Measurements from ENCODE around the gene GLB1L2. TPM values are rescaled to one million over a fixed set of nuclear protein-coding genes. Genes with fewer than 3 reads are reported as not detected.
"Not testable (repeated sequence)": the region's sequence is repeated elsewhere in the genome, so short reads cannot be mapped to it uniquely, and the experiment has no call there.

The GLB1L2 gene
- polyA plus RNA-seq, 6 donors from 2014 or later, result 0.09 to 0.25 (median 0.19) TPM; not detected in 3

- Mint-ChIP-seq H3K36me3 (no peaks in the 10 kb centered on the region), H3K4me3 (peak overlapping the region in 4 of 8 donors; percentile 4 to 79 (median 46)), H3K4me1 (peaks cover 4 to 18% (median 6%) of the 10 kb centered on the region in 3 donors), H3K9me3 (no peaks in the 10 kb centered on the region), H3K27me3 (peaks cover 29 to 59% (median 40%) of the 10 kb centered on the region in 3 donors), H3K27ac (no peak overlapping the region)
- ATAC-seq (ENCODE audit: low read depth in 2 of 2), result no peak
- DNase-seq, result no peak
Measured at GRCh38 chr11:134333946-134334345, 2.2 kb downstream of the GLB1L2 start.

- Mint-ChIP-seq H3K4me1 (peaks cover 4 to 18% (median 6%) of the 10 kb centered on the region in 3 donors), H3K9me3 (no peaks in the 10 kb centered on the region), H3K4me3 (no peak overlapping the region), H3K36me3 (no peaks in the 10 kb centered on the region), H3K27ac (no peak overlapping the region), H3K27me3 (peaks cover 29 to 54% (median 40%) of the 10 kb centered on the region in 3 donors)
- ATAC-seq (ENCODE audit: low read depth in 2 of 2), result no peak
- no peak for DNase-seq
Measured at GRCh38 chr11:134334796-134335571, 3.2 kb downstream of the GLB1L2 start.

GRCh38 chr11:134337051-134337450 lies 5.3 kb downstream of the GLB1L2 start:
- Mint-ChIP-seq H3K27me3 (peaks cover 16 to 38% (median 31%) of the 10 kb centered on the region in 3 donors), H3K27ac (peak overlapping the region in 1 of 6 donors; percentile 57), H3K4me1 (peaks cover 0 to 7% (median 6%) of the 10 kb centered on the region in 3 donors), H3K36me3 (no peaks in the 10 kb centered on the region), H3K4me3 (peak overlapping the region in 1 of 8 donors; percentile 20), H3K9me3 (no peaks in the 10 kb centered on the region)
- no peak for ATAC-seq (ENCODE audit: low read depth in 2 of 2)
- no peak for DNase-seq

GRCh38 chr11:134338068-134338467 lies 6.3 kb downstream of the GLB1L2 start:
- no peaks in the 10 kb centered on the region for H3K36me3 Mint-ChIP-seq
- ATAC-seq (ENCODE audit: low read depth in 2 of 2), result no peak
- H3K27me3 Mint-ChIP-seq, result peaks cover 9 to 30% (median 23%) of the 10 kb centered on the region in 3 donors
- DNase-seq, result no peak
- no peak overlapping the region for H3K4me3 Mint-ChIP-seq
- H3K4me1 Mint-ChIP-seq, result no peaks in the 10 kb centered on the region
- H3K9me3 Mint-ChIP-seq, result no peaks in the 10 kb centered on the region
- no peak overlapping the region for H3K27ac Mint-ChIP-seq

GRCh38 chr11:134338654-134339053 lies 6.9 kb downstream of the GLB1L2 start:
- no peak for ATAC-seq (ENCODE audit: low read depth in 2 of 2)
- Mint-ChIP-seq H3K4me3 (no peak overlapping the region), H3K27ac (peak overlapping the region in 1 of 6 donors; percentile 66), H3K9me3 (no peaks in the 10 kb centered on the region), H3K4me1 (no peaks in the 10 kb centered on the region), H3K27me3 (peaks cover 6 to 24% (median 22%) of the 10 kb centered on the region in 3 donors), H3K36me3 (no peaks in the 10 kb centered on the region)
- no peak for DNase-seq

GRCh38 chr11:134339756-134340155 lies 8.0 kb downstream of the GLB1L2 start:
- DNase-seq, result no peak
- Mint-ChIP-seq H3K9me3 (no peaks in the 10 kb centered on the region), H3K27me3 (peaks cover 0 to 18% (median 14%) of the 10 kb centered on the region in 3 donors), H3K4me1 (no peaks in the 10 kb centered on the region), H3K4me3 (no peak overlapping the region), H3K27ac (peak overlapping the region in 1 of 6 donors; percentile 83), H3K36me3 (no peaks in the 10 kb centered on the region)
- no peak for ATAC-seq (ENCODE audit: low read depth in 2 of 2)

- Mint-ChIP-seq H3K4me3 (no peak overlapping the region), H3K27ac (no peak overlapping the region), H3K36me3 (no peaks in the 10 kb centered on the region), H3K4me1 (no peaks in the 10 kb centered on the region), H3K9me3 (no peaks in the 10 kb centered on the region), H3K27me3 (peaks cover 0 to 11% (median 7%) of the 10 kb centered on the region in 3 donors)
- ATAC-seq (ENCODE audit: low read depth in 2 of 2) (no peak), DNase-seq (no peak)
Measured at GRCh38 chr11:134340354-134340964, 8.7 kb downstream of the GLB1L2 start.

- Mint-ChIP-seq H3K36me3 (no peaks in the 10 kb centered on the region), H3K4me1 (no peaks in the 10 kb centered on the region), H3K9me3 (no peaks in the 10 kb centered on the region), H3K27me3 (peaks cover 0 to 8% (median 0%) of the 10 kb centered on the region in 3 donors), H3K27ac (no peak overlapping the region), H3K4me3 (no peak overlapping the region)
- ATAC-seq (ENCODE audit: low read depth in 2 of 2), result no peak
- DNase-seq, result no peak
Measured at GRCh38 chr11:134341805-134342571, 10.2 kb downstream of the GLB1L2 start.

GRCh38 chr11:134342572-134343340 lies 11.0 kb downstream of the GLB1L2 start:
- ATAC-seq (ENCODE audit: low read depth in 2 of 2), result no peak
- Mint-ChIP-seq H3K9me3 (no peaks in the 10 kb centered on the region), H3K4me1 (no peaks in the 10 kb centered on the region), H3K36me3 (no peaks in the 10 kb centered on the region), H3K27ac (peak overlapping the region in 2 of 6 donors; percentile 21 to 63), H3K4me3 (no peak overlapping the region), H3K27me3 (peaks cover 0 to 13% (median 4%) of the 10 kb centered on the region in 3 donors)
- no peak for DNase-seq

GRCh38 chr11:134343646-134344045 lies 11.9 kb downstream of the GLB1L2 start:
- Mint-ChIP-seq H3K27ac (no peak overlapping the region), H3K4me1 (no peaks in the 10 kb centered on the region), H3K27me3 (peaks cover 0 to 13% (median 4%) of the 10 kb centered on the region in 3 donors), H3K36me3 (no peaks in the 10 kb centered on the region), H3K9me3 (no peaks in the 10 kb centered on the region), H3K4me3 (no peak overlapping the region)
- DNase-seq (no peak), ATAC-seq (ENCODE audit: low read depth in 2 of 2) (no peak)

- not testable (repeated sequence) for H3K4me1 Mint-ChIP-seq; H3K4me3 Mint-ChIP-seq; H3K9me3 Mint-ChIP-seq; ATAC-seq (ENCODE audit: low read depth in 2 of 2); H3K27ac Mint-ChIP-seq; DNase-seq; H3K36me3 Mint-ChIP-seq
- peaks cover 0 to 13% (median 4%) of the 10 kb centered on the region in 3 donors for H3K27me3 Mint-ChIP-seq
Measured at GRCh38 chr11:134344497-134345236, 12.9 kb downstream of the GLB1L2 start.

GRCh38 chr11:134345237-134345550 lies 13.4 kb downstream of the GLB1L2 start:
- H3K27me3 Mint-ChIP-seq, result peaks cover 0 to 13% (median 4%) of the 10 kb centered on the region in 3 donors
- H3K36me3 Mint-ChIP-seq, result no peaks in the 10 kb centered on the region
- ATAC-seq (ENCODE audit: low read depth in 2 of 2) (no peak), DNase-seq (no peak)
- H3K9me3 Mint-ChIP-seq, result no peaks in the 10 kb centered on the region
- peaks cover 0 to 3% (median 0%) of the 10 kb centered on the region in 3 donors for H3K4me1 Mint-ChIP-seq
- no peak overlapping the region for H3K4me3 Mint-ChIP-seq
- peak overlapping the region in 1 of 6 donors; percentile 61 for H3K27ac Mint-ChIP-seq
